ENCODE measurements around the gene FNDC3B. TPM values are rescaled to one million over a fixed set of nuclear protein-coding genes. Genes with fewer than 3 reads are reported as not detected.
A peak's percentile ranks its signal among the peaks of the same experiment; 100 is the strongest.

The FNDC3B gene
- total and polyA plus RNA-seq, 9 donors, result 22.1 to 198 (median 108) TPM

GRCh38 chr3:172126741-172127140, 87.4 kb downstream of the FNDC3B start:
- no peak for DNase-seq
- no peaks in the 10 kb centered on the region for H3K36me3 ChIP-seq
- TF ChIP-seq POLR2A (IDR thresholded peaks at IDR 0.05) (no peak), CTCF (IDR thresholded peaks at IDR 0.05) (no peak), EP300 (IDR thresholded peaks at IDR 0.05) (no peak)
- H3K4me1 ChIP-seq (ENCODE audit: insufficient read depth), result peaks cover 18% of the 10 kb centered on the region
- intact Hi-C loops (cut with DNase I), result loop anchor here in 1 of 4 donors (10.0 kb wide), 1 partner anchor 82 kb away; no protein-coding TSS in a partner anchor
- no peaks in the 10 kb centered on the region for H3K9me3 ChIP-seq
- H3K27ac ChIP-seq, result no peak overlapping the region
- no peak overlapping the region for H3K4me3 ChIP-seq
- H3K27me3 ChIP-seq, result no peaks in the 10 kb centered on the region
- 79 to 86% (median 80%) methylated on average over 3 of the region's 3 CpGs for WGBS, 3 donors

GRCh38 chr3:172127141-172127540, 87.8 kb downstream of the FNDC3B start:
- no peaks in the 10 kb centered on the region for H3K9me3 ChIP-seq
- intact Hi-C loops (cut with DNase I), result loop anchor here in 1 of 4 donors (10.0 kb wide), 1 partner anchor 82 kb away; no protein-coding TSS in a partner anchor
- DNase-seq, result no peak
- H3K4me1 ChIP-seq (ENCODE audit: insufficient read depth), result peaks cover 18% of the 10 kb centered on the region
- H3K36me3 ChIP-seq, result no peaks in the 10 kb centered on the region
- 87 to 90% (median 87%) methylated on average over 2 of the region's 2 CpGs for WGBS, 3 donors
- H3K4me3 ChIP-seq, result no peak overlapping the region
- no peak overlapping the region for H3K27ac ChIP-seq
- H3K27me3 ChIP-seq, result no peaks in the 10 kb centered on the region
- no peak for TF ChIP-seq POLR2A (IDR thresholded peaks at IDR 0.05)
- TF ChIP-seq CTCF (IDR thresholded peaks at IDR 0.05), result no peak
- TF ChIP-seq EP300 (IDR thresholded peaks at IDR 0.05), result no peak

- Histone ChIP-seq H3K9me3 (no peaks in the 10 kb centered on the region), H3K36me3 (no peaks in the 10 kb centered on the region), H3K27me3 (no peaks in the 10 kb centered on the region), H3K4me3 (no peak overlapping the region), H3K4me1 (ENCODE audit: insufficient read depth) (peaks cover 18% of the 10 kb centered on the region), H3K27ac (no peak overlapping the region)
- intact Hi-C loops (cut with DNase I), result loop anchor here in 1 of 4 donors (10.0 kb wide), 1 partner anchor 83 kb away; no protein-coding TSS in a partner anchor
- no peak for TF ChIP-seq CTCF (IDR thresholded peaks at IDR 0.05)
- TF ChIP-seq POLR2A (IDR thresholded peaks at IDR 0.05), result no peak
- TF ChIP-seq EP300 (IDR thresholded peaks at IDR 0.05), result no peak
- DNase-seq, result no peak
- WGBS, 3 donors, result 80 to 89% (median 83%) methylated on average over 6 of the region's 6 CpGs
Measured at GRCh38 chr3:172127929-172128580, 88.7 kb downstream of the FNDC3B start.

GRCh38 chr3:172128858-172129257, 89.5 kb downstream of the FNDC3B start:
- H3K4me3 ChIP-seq, result no peak overlapping the region
- no peaks in the 10 kb centered on the region for H3K36me3 ChIP-seq
- H3K27ac ChIP-seq, result peak overlapping the region in 1 of 2 donors; percentile 43
- intact Hi-C loops (cut with DNase I), result loop anchor here in 1 of 4 donors (10.0 kb wide), 1 partner anchor 84 kb away; no protein-coding TSS in a partner anchor
- H3K9me3 ChIP-seq, result no peaks in the 10 kb centered on the region
- no peak for DNase-seq
- 90 to 93% (median 93%) methylated on average over 9 of the region's 9 CpGs for WGBS, 3 donors
- TF ChIP-seq EP300 (IDR thresholded peaks at IDR 0.05) (no peak), POLR2A (IDR thresholded peaks at IDR 0.05) (no peak), CTCF (IDR thresholded peaks at IDR 0.05) (no peak)
- peaks cover 18% of the 10 kb centered on the region for H3K4me1 ChIP-seq (ENCODE audit: insufficient read depth)
- no peaks in the 10 kb centered on the region for H3K27me3 ChIP-seq
